ENCODE measurements around the gene MRPL19. TPM values are rescaled to one million over a fixed set of nuclear protein-coding genes. Genes with fewer than 3 reads are reported as not detected.
A peak's percentile ranks its signal among the peaks of the same experiment; 100 is the strongest.

MRPL19 gene
- total and polyA plus RNA-seq, 2 experiments from 2014 or later, result 54.6 to 59.7 TPM

- Histone ChIP-seq H3K4me3 (no peak overlapping the region), H3K36me3 (no peaks in the 10 kb centered on the region), H3K4me1 (ENCODE audit: low read depth) (no peaks in the 10 kb centered on the region), H3K27ac (no peak overlapping the region), H3K27me3 (peaks cover 3% of the 10 kb centered on the region), H3K9me3 (ENCODE audit: low read depth) (no peaks in the 10 kb centered on the region)
- TF ChIP-seq CTCF (IDR thresholded peaks at IDR 0.05; ENCODE audit: low read depth, low read length), result no peak
- DNase-seq (ENCODE audit: low read depth in 1 of 2, low spot score in 1 of 2), result no peak
These were observed 9.0 kb upstream of the MRPL19 start for GRCh38 chr2:75637568-75637967.

- DNase-seq (ENCODE audit: low read depth in 1 of 2, low spot score in 1 of 2), result peak; percentile 74 to 85
- Histone ChIP-seq H3K9me3 (ENCODE audit: low read depth) (no peaks in the 10 kb centered on the region), H3K27me3 (peaks cover 3% of the 10 kb centered on the region), H3K36me3 (no peaks in the 10 kb centered on the region), H3K27ac (no peak overlapping the region), H3K4me3 (no peak overlapping the region), H3K4me1 (ENCODE audit: low read depth) (no peaks in the 10 kb centered on the region)
- peak; percentile 100 for TF ChIP-seq CTCF (IDR thresholded peaks at IDR 0.05; ENCODE audit: low read depth, low read length)
These were observed 5.9 kb upstream of the MRPL19 start for GRCh38 chr2:75640621-75641121.

- Histone ChIP-seq H3K27ac (no peak overlapping the region), H3K4me1 (ENCODE audit: low read depth) (no peaks in the 10 kb centered on the region), H3K4me3 (no peak overlapping the region), H3K9me3 (ENCODE audit: low read depth) (no peaks in the 10 kb centered on the region), H3K27me3 (peaks cover 3% of the 10 kb centered on the region), H3K36me3 (no peaks in the 10 kb centered on the region)
- peak in 1 of 2 donors; percentile 59 for DNase-seq (ENCODE audit: low read depth in 1 of 2, low spot score in 1 of 2)
- no peak for TF ChIP-seq CTCF (IDR thresholded peaks at IDR 0.05; ENCODE audit: low read depth, low read length)
These were observed 5.0 kb upstream of the MRPL19 start for GRCh38 chr2:75641587-75641986.

GRCh38 chr2:75643980-75644379, 2.6 kb upstream of the MRPL19 start:
- H3K27ac ChIP-seq, result no peak overlapping the region
- H3K4me3 ChIP-seq, result no peak overlapping the region
- no peak for TF ChIP-seq CTCF (IDR thresholded peaks at IDR 0.05; ENCODE audit: low read depth, low read length)
- peaks cover 3% of the 10 kb centered on the region for H3K27me3 ChIP-seq
- H3K9me3 ChIP-seq (ENCODE audit: low read depth), result no peaks in the 10 kb centered on the region
- peaks cover 3% of the 10 kb centered on the region for H3K4me1 ChIP-seq (ENCODE audit: low read depth)
- H3K36me3 ChIP-seq, result no peaks in the 10 kb centered on the region
- no peak for DNase-seq (ENCODE audit: low read depth in 1 of 2, low spot score in 1 of 2)

GRCh38 chr2:75645643-75646042, 940 bp upstream of the MRPL19 start:
- no peak for DNase-seq (ENCODE audit: low read depth in 1 of 2, low spot score in 1 of 2)
- TF ChIP-seq CTCF (IDR thresholded peaks at IDR 0.05; ENCODE audit: low read depth, low read length), result no peak
- no peaks in the 10 kb centered on the region for H3K9me3 ChIP-seq (ENCODE audit: low read depth)
- no peak overlapping the region for H3K4me3 ChIP-seq
- H3K36me3 ChIP-seq, result peaks cover 7% of the 10 kb centered on the region
- H3K27me3 ChIP-seq, result no peaks in the 10 kb centered on the region
- peaks cover 3% of the 10 kb centered on the region for H3K4me1 ChIP-seq (ENCODE audit: low read depth)
- H3K27ac ChIP-seq, result no peak overlapping the region

Measured in cardiac muscle cell (in vitro differentiated cells and primary cell).